HFF-Myc (cell line): ENCODE measurements around the gene GPSM3.
"Not testable (repeated sequence)": the region's sequence is repeated elsewhere in the genome, so short reads cannot be mapped to it uniquely, and the experiment has no call there.

Experiments used
- DNase-seq: peaks from one replicate; pipeline ENCODE4 v3.0.0-alpha.2; 2011; ENCODE audit warnings: low read depth; ENCODE audit errors: extremely low read depth
- H3K4me3 ChIP-seq: replicated peaks from 2 replicates; pipeline ENCODE4 v1.5.1; 2011; ENCODE audit warnings: low read depth, mild to moderate bottlenecking, control low read depth, low read length
- TF ChIP-seq, protein P1 (sequence below): IDR thresholded peaks from 2 replicates; pipeline ENCODE4 v1.5.1; 2012; ENCODE audit warnings: mild to moderate bottlenecking, low read depth, low read length, control low read depth; ENCODE audit errors: missing control alignments

Gene GPSM3

GRCh38 chr6:32214126-32214525 lies 21.7 kb upstream of the GPSM3 start:
- H3K4me3 ChIP-seq: no peak overlapping the region
- no peak for DNase-seq
- TF ChIP-seq, protein P1, sequence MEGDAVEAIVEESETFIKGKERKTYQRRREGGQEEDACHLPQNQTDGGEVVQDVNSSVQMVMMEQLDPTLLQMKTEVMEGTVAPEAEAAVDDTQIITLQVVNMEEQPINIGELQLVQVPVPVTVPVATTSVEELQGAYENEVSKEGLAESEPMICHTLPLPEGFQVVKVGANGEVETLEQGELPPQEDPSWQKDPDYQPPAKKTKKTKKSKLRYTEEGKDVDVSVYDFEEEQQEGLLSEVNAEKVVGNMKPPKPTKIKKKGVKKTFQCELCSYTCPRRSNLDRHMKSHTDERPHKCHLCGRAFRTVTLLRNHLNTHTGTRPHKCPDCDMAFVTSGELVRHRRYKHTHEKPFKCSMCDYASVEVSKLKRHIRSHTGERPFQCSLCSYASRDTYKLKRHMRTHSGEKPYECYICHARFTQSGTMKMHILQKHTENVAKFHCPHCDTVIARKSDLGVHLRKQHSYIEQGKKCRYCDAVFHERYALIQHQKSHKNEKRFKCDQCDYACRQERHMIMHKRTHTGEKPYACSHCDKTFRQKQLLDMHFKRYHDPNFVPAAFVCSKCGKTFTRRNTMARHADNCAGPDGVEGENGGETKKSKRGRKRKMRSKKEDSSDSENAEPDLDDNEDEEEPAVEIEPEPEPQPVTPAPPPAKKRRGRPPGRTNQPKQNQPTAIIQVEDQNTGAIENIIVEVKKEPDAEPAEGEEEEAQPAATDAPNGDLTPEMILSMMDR: no peak

DNA sequence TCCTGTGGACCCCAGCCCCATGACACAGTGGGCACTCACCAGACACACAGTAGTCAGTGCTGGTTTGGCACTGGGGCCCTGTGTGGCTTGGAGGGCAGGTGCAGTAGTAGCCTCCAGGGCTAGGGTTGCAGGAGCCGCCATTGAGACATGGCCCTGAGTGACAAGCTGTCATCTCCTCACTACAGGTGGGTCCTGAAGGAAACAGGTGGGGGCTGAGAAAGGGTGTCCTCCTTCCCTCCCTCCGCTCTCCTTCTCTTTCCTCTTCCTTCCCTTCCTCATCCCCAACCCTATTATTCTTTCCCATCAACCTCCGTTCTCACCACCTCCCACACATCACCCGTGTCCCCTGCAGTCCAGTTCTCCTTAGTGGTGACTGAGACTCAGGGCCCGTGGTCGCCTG lies 21.2 kb upstream of the GPSM3 start:
- no peak for DNase-seq
- TF ChIP-seq, protein P1: no peak

GRCh38 chr6:32212076-32212760 lies 19.8 kb upstream of the GPSM3 start:
- TF ChIP-seq, protein P1: no peak
- DNase-seq: no peak
- no peak overlapping the region for H3K4me3 ChIP-seq

More for the DNA sequence above, 21.2 kb upstream of the GPSM3 start:
- H3K4me3 ChIP-seq: no peak overlapping the region

- not testable (repeated sequence) for DNase-seq, H3K4me3 ChIP-seq
These were observed 19.0 kb upstream of the GPSM3 start for GRCh38 chr6:32211432-32211831.

- DNase-seq: no peak
- H3K4me3 ChIP-seq: no peak overlapping the region
- TF ChIP-seq, protein P1: no peak
These were observed 17.8 kb upstream of the GPSM3 start for GRCh38 chr6:32210191-32210601.

DNA sequence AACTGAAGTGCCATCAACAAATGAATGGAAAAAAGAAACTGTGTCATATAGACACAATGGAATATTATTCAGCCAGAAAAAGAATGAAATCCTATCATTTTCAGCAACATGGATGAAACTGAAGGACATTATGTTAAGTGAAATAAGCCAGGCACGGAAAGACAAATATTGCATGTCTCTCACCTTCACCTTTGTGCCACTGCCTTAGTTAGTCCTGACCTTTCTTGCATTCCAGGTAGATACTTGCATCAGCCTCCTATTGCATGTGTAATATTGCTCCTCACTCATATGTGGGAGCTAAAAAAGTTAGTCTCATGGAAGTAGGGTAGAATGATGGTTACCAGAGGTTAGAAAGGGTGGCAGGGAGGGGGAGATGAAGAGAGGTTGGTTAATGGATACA lies 16.6 kb upstream of the GPSM3 start:
- TF ChIP-seq, protein P1: no peak
- no peak for DNase-seq
- no peak overlapping the region for H3K4me3 ChIP-seq

DNA sequence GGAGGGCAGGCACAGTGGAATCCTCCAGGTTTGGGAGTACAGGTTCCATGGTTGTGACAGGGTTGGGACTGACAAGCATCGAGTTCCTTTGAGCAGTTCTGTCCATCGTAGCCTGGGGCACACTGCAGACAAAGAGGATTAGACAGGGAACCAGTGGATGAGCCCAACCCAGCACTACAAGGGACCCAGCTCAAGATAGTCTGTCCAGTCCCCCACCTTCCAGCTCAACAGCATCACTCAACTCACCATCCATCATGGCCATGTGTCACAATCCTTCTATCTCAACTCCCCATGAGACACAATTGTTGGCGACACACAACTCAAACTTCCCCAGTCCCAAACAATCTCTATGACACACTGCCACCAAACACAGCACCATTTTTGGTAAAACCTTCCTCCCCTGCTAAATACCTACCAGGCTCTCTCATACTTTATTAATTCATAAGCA lies 11.8 kb upstream of the GPSM3 start:
- TF ChIP-seq, protein P1: no peak
- H3K4me3 ChIP-seq: no peak overlapping the region
- DNase-seq: no peak
